ENCODE measurements around the gene C11orf71.

DNA sequence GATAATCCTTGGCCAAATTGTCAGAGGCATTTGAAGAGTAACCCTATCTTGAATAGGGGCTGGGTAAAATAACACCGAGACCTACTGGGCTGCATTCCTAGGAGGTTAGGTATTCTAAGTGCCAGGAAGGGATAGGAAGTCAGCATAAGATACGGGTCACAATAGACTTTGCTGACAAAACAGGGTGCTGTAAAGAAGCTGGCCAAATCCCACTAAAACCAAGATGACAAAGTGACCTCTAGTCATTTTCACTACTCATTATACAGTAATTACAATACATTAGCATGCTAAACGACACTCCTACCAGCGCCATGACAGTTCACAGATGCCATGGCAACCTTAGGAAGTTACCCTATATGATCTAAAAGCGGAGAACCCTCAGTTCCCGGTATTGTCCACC, 38.0 kb upstream of the C11orf71 start:
- no peak for TF ChIP-seq EP300 (IDR thresholded peaks at IDR 0.05)
- TF ChIP-seq, protein P1, sequence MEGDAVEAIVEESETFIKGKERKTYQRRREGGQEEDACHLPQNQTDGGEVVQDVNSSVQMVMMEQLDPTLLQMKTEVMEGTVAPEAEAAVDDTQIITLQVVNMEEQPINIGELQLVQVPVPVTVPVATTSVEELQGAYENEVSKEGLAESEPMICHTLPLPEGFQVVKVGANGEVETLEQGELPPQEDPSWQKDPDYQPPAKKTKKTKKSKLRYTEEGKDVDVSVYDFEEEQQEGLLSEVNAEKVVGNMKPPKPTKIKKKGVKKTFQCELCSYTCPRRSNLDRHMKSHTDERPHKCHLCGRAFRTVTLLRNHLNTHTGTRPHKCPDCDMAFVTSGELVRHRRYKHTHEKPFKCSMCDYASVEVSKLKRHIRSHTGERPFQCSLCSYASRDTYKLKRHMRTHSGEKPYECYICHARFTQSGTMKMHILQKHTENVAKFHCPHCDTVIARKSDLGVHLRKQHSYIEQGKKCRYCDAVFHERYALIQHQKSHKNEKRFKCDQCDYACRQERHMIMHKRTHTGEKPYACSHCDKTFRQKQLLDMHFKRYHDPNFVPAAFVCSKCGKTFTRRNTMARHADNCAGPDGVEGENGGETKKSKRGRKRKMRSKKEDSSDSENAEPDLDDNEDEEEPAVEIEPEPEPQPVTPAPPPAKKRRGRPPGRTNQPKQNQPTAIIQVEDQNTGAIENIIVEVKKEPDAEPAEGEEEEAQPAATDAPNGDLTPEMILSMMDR (IDR thresholded peaks at IDR 0.05), result no peak
- no peak for TF ChIP-seq POLR2A (IDR thresholded peaks at IDR 0.05)

Data from ovary (tissue), 3 donors.